GM21390 (cell line): Measurements from ENCODE around the gene DDX1.

ENCODE experiments used
- ATAC-seq: cut with Tn5 transposase; IDR thresholded peaks from one replicate; pipeline ENCODE4 v1.9.1; 2021; ENCODE audit not compliant: unreplicated experiment

DDX1 gene

DNA sequence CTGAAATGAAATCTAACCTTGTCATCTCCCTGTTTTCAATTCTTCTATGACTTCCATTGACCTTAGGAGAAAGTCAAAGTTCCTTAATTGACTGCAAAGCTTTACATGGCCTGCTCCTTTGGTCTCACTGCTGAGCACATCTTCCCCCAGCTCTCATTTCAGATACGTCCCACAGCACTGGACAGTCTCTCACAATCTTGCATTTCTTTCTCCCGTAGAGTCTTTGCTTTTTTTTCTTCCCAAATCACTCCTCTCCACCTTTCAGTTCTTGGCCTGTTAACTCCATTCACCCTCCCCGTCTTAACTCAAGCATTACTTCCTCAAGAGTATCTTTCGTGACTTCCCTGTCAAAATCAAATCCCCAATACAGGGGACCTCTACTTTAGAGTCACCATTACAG, 67.2 kb downstream of the DDX1 start:
- no peak for ATAC-seq

DNA sequence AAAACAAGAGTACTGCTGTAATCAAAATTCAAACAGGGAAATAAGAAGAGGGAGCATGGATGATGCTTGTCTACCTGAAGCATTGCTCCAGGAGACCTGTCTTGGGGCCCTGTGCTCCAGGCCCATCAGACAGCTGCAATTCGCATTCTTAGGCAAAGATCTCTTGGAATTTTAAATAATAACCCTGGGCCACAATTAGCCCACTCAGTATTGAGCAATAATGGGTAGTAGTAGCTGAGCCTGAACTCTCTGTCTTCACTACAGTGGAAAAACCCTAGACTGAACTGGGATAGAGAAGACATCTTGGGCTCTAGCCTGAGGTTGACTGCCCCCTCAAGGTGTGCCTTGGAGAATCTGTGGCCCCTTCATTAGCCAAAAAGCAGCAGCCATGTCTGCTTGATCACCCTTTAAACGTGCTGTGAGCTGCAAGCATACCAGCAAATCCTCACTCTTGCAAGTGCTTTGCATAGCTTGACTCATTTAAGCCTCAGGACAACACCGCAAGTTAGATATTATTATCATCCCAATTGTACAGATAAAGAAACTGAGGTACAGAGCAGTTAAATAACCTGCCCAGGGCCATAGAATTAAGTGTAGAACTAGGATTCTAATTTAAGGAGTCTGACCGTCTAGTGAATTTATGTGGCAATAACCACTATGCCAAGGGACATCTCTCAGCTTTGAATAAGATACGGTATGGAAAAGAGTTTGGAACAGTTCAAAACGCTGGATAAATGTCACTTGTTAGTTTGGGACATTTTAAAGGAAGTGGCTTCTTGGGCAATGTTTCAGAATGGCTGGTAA, 69.0 kb downstream of the DDX1 start:
- no peak for ATAC-seq

DNA sequence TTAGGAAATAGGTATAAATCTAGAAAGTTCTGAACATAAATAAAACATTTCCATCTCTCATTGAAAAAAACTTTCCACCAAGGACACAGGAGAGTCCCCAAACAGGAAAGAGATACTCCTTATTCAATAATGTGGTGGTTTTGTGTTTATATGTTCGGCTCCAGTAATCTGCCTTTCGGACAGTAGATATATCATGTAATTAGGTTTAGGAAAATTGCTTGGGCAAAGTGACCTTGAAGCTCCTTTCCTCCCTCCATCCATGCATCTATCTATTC, 69.6 kb downstream of the DDX1 start:
- ATAC-seq = no peak

DNA sequence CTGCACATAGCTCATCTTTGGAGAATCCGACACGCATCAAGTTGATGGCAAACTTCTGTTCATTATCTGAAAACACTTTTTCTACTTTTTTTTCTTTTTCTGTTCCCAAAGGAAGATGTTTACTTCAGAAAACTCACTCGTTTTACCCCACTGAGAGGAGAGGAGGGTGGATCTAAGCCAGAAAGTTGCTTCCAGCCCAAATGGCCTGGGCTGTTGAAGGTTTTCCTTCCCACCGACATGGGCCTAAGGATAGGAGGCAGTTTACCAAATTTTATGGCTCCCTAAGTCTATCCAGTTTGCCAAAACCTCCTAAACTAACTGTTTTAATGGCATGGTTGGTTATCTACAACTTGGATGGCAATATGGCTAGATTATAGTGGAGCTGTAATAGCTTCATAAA, 70.4 kb downstream of the DDX1 start:
- ATAC-seq = no peak

DNA sequence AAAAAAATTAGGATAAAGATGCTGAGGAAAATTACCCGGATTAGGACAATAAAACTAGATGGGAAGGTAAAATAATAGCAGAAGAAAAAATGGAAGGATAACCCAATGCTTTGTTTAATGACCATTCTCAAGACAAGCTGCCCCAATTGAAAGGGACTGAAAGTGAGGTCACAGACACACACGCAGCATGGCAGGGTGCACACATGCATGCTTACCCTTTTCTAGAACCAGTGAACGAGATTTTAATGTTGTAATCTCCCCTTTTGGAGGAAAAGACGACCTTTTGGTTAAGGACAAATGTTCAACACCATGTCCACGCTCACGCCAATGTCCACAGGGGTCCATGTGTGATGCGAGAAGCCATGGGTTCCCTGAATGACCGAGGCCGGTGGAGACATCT, 70.9 kb downstream of the DDX1 start:
- ATAC-seq = no peak

DNA sequence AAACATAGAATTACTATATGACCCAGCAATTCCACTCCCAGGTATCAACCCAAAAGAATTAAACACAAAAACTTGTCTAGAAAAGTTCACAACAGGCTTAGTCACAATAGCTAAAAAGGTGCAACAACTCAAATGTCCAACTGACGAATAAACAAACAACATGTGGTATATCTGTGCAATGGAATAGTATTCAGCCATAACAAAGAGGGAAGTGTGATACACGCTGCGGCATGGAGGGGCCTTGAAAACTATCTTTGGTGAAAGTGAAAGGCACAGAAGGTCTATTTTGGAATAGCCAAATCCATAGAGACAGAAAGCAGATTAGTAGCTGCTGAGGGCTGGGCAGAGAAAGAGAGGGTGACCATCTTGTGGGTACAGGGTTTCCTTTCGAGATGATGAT, 72.1 kb downstream of the DDX1 start:
- no peak for ATAC-seq

DNA sequence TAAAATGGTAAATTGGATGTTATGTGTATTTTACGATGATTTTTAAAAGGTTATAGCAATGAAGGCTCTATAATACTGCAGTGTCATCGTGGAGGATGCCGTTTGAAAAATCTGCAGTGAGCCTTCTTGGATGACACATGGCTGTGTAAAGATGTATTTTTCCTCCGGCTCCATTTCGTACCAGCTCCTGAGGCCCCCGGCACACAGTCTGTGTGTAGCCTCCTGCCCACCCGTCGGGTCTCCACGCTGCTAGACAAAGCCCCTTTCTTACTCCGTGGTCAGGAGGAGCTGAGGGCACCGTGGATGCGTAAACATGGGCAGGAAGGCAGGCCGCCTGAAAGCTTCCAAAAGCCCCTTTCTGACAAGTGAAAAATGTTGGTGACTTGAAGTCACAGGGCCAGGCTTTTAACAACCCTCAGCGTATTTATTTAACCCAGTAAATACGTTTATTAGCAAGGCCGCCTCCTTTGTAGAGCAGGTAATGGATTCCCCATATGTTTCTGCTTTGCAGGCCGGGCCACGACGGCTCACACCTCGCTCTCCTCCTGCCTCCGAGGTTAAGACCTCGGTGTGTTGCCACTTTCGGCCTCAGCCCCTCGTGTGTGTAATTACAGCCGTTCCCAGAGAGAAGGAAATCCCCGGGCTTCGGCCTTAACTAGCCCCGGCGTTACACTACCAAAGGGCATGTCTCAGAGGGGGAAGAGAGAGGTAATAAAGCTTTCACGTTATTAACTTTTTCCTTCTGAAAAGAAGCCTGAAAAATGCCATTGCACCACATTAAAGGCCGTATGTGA, 72.8 kb downstream of the DDX1 start:
- no peak for ATAC-seq

DNA sequence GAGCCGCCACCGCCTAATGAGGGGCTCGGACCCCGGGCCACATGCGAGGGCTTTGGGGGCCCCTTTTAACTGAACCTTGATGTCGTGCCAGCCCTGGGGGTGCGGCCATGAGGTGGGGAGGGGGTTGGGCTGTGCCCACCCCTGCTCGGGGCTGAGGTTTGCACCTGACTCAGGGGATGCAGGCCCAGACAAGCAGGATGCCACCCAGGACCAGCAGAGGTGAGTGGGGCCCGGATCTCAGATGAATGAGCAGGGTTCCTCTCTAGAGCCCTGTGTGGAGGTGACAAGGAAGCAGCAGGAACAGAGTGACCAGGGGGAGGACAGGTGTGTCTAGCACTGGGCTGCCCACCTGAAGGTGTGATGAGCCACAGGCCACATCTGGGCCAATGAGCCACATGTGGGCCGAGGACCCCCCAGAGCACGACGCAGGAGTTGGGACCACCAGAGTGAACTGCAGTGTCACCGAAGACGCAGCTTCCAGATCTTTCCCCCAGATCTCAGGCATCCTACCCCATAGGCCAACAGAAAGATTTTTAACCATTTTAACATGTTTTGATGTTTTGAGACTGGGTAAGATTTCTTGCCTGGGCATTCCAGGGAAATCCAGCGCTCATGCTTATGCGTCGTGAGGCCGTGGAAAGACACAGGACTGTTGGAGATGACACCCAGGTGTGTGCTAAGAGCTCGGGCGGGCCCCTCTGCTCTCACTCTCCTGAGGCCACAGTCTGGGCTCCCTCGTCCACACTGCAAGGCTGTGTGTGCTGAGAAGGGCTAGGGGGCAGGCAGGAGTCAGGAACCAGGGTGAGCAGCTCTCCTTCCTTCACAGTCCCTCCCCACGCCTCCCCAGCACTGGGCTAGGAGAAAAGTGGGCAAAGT, 73.6 kb downstream of the DDX1 start:
- no peak for ATAC-seq

DNA sequence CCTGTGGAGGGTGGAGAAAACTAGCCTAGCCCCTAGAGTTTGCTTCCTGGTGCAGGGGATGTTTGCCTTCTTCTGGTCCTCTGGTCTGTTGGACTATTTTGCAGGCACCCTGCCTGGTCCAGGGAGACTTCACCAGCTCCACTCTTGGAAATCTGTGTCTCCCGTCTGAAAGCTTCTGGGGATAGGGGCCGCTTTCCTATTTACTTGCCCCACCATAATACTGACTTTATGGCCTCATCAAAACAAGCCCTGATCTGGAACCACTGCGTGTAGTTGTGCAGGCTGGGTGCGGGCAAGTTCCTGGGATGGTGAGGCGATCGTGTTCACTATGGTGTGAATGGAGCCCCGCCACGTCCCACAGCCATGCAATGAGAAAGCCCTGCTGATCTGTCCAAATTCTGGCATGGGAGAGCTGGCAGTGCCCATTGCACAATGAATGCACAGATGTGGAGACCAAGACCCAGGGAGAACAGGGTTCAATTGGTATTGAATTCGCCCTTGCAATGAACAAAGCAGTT, 74.3 kb downstream of the DDX1 start:
- ATAC-seq = no peak

DNA sequence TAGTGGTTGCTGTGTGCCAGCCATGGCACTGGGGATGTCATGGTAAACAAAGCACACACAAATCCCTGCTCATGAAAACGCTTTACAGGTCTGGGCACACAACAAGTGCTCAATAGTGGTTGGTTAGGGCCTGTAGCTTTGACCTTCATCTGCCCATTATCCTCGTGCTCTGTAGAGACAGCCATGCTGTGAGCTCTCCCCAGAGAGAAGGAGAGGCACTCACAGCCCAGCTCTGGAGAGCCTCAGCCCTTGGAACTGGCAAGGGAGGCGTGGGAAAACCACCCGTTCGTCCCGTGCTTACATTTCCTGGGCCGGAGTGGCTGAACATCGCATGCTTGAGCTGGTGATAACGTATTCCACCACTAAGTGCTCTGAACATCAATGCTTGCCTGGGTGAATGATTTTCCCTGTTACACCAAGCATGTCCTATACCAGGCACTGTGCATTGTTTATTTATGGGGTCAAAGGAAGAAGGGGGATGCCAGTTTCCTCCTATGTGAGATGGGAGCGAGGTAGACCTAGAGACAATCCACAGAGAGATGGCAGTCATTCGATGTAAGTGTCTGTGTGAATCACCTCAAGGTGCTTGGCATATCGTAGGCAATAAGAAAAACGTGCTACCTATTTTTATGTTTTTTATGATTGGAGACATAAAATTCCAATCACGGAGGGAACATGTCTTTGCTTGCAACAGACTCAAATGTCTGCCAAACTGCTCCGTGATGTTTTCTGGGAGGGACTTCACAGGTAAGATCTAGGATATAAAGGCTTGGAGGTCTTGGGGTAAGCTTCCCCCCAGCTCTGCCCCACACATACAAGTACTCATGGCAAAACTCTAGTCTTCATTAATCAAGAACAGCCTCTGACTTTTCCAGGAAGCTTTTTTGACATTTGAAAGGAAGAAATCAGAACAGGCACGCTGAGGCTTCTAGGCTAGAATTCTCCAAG, 75.5 kb downstream of the DDX1 start:
- ATAC-seq = no peak

DNA sequence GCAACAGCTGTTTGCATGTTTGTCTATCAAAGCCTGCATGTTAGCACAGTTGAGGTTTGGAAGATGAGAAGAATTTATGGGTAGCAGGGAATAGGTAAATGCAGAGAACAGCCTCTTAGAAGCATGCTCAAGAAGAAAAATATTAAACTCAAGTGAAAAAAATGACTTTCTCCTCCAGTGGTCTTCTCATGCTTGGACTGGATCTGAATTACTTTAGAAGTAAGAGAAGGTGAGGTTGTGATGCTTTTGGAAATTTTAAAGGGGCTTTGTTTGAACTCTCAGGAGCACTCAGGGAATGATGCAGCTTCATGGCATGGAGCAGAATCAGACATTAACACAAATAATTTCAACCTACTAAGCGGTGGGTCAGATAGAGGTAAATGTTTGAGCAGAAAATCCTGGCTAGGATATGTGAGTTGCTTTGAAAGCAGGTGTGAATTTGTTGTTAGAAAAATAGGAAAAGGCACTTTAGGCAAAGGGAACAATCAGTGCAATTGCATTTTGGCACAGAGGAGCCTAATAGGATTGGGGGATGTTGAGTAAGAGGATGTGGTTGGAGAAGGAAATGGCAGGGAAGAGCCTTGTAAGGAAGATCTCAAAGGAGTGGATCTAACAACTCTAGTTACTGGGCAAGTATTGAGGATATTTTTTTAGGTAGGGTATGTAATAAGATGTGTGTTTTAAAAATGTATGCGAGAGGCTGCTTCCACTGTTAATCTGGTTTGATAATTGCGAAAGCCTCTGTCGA, 76.3 kb downstream of the DDX1 start:
- no peak for ATAC-seq

DNA sequence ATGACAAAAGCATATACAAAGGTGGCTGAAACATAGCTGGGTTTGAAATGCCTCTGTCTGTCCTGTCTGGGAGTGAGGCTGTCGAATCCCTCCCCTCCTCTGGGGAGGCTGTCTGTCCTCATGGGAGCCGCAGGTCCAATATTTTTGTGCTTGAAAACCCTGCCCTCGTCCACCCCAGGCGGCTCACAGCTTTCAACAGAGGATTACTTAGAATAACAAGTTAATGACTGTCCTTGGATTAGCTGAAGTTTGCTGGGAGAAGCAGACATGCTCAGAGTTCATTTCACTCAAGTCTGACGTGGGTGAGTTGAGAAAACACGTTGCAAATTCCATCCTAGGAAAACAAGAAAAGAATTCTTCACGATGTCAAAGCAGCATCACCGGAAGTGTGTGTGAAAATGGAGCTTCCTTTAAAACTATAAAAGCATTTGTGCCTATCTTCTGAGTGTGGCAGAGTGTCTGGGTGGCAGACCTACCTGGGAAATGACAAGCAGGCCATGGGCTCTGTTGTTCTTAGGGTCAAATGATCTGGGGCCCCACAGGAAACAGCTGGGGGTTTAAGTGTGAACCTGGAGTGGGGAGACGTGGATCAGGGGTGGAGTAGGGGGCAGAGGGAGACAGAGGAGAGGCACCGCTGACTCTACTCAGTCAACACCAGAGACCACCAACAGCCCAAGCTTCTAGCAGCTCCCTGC, 77.1 kb downstream of the DDX1 start:
- no peak for ATAC-seq

DNA sequence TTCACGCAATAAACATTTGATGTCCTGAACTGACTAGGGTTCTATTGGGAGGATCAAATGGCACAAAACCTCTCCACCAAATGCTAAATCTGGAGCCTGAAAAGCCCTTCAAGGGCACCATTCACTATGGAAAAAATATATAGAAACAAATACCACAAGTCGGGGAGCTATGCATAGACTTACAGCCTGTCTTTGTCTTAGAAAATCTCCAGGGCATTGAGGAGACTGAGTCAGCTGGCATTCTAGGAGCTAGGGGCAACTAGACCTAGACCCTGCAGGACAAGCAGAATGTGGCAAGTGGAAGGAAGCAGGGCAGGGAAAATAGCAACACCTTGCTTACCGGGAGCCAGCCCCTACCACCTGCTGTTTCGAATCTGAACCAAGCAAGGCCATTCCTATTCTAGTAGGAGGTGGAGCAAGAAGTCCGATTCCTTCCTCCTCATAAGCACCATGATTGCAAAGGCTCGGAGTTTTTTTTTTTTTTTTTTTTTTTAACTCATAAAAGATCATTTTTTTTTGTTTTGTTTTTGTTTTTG, 77.8 kb downstream of the DDX1 start:
- ATAC-seq = no peak

DNA sequence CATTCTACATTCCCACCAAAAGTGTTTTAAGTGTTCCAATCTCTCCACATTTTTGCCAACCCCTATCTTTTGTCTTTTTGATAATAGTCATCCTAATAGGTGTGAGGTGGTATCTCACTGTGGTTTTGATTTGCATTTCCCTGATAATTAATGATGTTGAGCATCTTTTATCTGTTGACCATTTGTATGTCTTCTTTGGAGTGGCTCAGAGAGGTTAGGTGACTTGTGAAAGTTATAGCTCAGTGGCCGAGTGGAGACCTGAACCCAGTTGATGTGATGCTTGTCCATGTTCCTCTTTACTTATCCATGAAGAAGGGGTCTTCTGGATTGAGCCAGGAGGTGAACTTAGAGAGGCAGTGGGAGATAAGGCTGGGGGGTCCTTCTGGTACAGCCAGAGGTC, 78.8 kb downstream of the DDX1 start:
- no peak for ATAC-seq

DNA sequence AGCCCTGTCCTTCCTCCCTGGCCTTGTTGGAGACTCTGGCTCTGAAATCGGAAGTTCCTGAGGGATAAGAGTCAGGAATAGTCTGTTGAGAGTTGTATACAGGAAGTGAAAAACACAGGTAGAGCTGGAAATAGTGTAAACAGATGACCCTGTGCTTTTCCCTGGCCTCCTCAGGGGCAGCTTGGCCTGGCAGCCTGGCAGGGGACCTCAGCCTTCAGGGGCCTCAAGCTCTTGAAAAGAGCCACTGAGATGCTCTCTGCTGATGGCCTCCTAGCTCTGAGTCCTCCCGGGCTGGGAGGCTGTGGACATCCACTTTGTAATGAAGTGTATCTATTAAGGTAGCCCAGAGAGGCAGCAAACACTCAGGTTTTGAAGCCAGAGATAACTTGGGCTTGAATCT, 79.3 kb downstream of the DDX1 start:
- no peak for ATAC-seq

DNA sequence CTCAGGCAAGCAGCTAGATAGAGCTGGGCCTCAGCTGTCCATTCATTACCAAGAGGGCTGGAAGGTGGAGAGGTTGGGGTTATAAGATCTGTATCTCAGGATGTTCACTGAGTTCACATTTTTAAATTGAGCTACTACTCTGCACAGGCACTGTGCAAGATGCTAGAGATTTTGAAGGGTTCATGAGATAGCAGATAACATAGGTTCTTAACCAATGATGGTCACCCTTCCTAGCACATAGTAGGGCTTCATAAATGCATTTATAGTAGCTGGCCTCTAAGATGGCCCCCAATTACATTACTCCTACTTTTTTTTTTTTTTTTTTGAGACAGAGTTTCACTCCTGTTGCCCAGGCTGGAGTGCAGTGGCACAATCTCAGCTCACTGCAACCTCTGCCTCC, 79.7 kb downstream of the DDX1 start:
- ATAC-seq = no peak

DNA sequence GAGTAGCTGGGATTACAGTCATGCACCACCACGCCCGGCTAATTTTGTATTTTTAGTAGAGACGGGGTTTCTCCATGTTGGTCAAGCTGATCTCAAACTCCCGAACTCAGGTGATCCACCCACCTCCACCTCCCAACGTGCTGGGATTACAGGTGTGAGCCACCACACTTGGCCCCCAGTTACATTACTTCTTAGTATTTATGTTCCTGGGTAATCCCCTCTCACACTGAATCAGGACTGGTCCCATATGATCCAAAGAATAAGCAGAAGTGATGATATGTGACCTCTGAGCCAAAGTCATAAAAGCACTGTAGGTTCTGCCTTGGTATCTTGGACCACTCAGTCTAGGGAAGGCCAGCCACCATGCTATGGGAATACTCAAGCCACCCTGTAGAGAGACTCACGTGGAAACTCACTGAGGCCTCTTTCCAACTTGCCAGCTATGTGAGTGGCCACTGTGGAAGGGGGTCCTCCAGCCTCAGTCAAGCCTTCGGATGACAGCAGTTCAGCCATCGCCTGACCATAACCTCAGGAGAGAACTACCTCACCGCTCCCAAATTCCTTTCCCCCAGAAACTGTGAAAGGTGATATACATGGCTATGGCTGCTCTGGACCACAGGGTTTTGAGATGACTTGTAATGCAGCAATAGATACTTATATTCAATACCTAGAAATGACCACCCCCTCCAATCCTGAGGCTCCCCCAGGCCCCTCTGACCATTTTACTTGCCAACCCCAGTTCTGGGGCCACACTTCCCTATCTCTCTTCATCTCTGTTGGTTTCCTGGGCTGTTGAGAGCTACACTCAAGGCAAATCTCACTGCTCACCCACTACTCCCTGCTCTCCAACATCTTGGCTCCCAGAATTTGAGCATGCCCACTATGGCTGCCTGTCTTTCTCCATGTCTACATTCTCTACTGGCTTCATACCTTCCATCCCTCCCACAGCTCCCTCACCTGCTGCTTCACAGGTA, 80.5 kb downstream of the DDX1 start:
- ATAC-seq = no peak
